A549 (cell line): Measurements from ENCODE around the gene TRAM2. TPM values are rescaled to one million over a fixed set of nuclear protein-coding genes. Genes with fewer than 3 reads are reported as not detected.

Experiments
- ATAC-seq, 2 experiments: fragments of 200-7000 bp in 1 of 2; fragments of >200 bp in 1 of 2; cut with Nextera tagmentation in 1 of 2; cut with Tn5 transposase in 1 of 2; 3 replicates each; pipeline versions ENCODE4 v1.8.0 to v1.9.1; 2018 to 2020; ENCODE audit warnings: mild to moderate bottlenecking in 1 of 2, moderate library complexity in 1 of 2
- CTCF ChIA-PET: fragments of 300-600 bp; sonication (Branson Sonifier 250); formaldehyde crosslinking; extraction: SDS; loops from one replicate; lab custom pipeline; 2021; ENCODE audit warnings: antibody characterized with exemption, inconsistent platforms; lab: Yijun Ruan, JAX
- POLR2A ChIA-PET: fragments of 350-600 bp; formaldehyde crosslinking; extraction: SDS; loops from one replicate; lab custom pipeline; 2021; ENCODE audit warnings: antibody characterized with exemption, inconsistent platforms; lab: Yijun Ruan, JAX
- DNase-seq, 2 experiments: peaks; one replicate each; pipeline versions ENCODE4 v3.0.0 to v3.0.0-alpha.2; 2011 to 2016; ENCODE audit warnings: low read depth in 1 of 2, low spot score in 1 of 2
- FAIRE-seq: peaks from 2 replicates; lab custom pipeline; 2011; peaks lifted over from hg19 to GRCh38; lab: Jason Lieb, UNC
- H3K27ac ChIP-seq, 2 experiments: fragments of >200 bp; sonication (Bioruptor Twin); formaldehyde crosslinking; 3 replicates each; pipeline ENCODE4 v1.5.1; 2016 to 2017
- H3K4me1 ChIP-seq: fragments of >200 bp; sonication (Bioruptor Twin); formaldehyde crosslinking; 3 replicates; pipeline ENCODE4 v1.6.1; 2016
- H3K4me2 ChIP-seq: fragments of >200 bp; sonication (Bioruptor Twin); formaldehyde crosslinking; 3 replicates; pipeline ENCODE4 v1.6.1; 2016
- H3K4me3 ChIP-seq: fragments of >200 bp; sonication (Bioruptor Twin); formaldehyde crosslinking; 3 replicates; pipeline ENCODE4 v1.5.1; 2016
- H3K9me3 ChIP-seq: fragments of >200 bp; sonication (Bioruptor Twin); formaldehyde crosslinking; 3 replicates; pipeline ENCODE4 v1.6.1; 2016
- CBX8 ChIP-seq: fragments of 200-600 bp; sonication (generic); IDR thresholded peaks from 2 replicates; pipeline ENCODE4 v1.6.1; 2016
- CHD2 ChIP-seq: fragments of 150-350 bp; IDR thresholded peaks from 2 replicates; pipeline ENCODE4 v1.6.1; 2014; ENCODE audit warnings: low read length; ENCODE audit not compliant: partially characterized antibody
- EHF ChIP-seq: fragments of 250-450 bp; sonication (Bioruptor Pico); IDR thresholded peaks from 2 replicates; pipeline ENCODE4 v1.5.0; 2020; ENCODE audit warnings: mild to moderate bottlenecking
- EP300 ChIP-seq, 2 experiments: fragments of >200 bp; sonication (Bioruptor Twin); formaldehyde crosslinking; IDR thresholded peaks; 2 replicates in 1 of 2; 3 replicates in 1 of 2; pipeline ENCODE4 v1.6.1; 2016 to 2017
- FOSB ChIP-seq: fragments of 250-450 bp; sonication (Bioruptor Pico); IDR thresholded peaks from 2 replicates; pipeline ENCODE4 v1.5.0; 2020; ENCODE audit warnings: mild to moderate bottlenecking, moderate library complexity
- FOSL2 ChIP-seq, 2 experiments: fragments of 450-650 bp in 1 of 2; fragments of >200 bp in 1 of 2; sonication (Bioruptor Twin) in 1 of 2; formaldehyde crosslinking; IDR thresholded peaks; 2 replicates each; pipeline versions ENCODE4 v1.5.0 to v1.6.1; 2016 to 2020; ENCODE audit warnings: mild to moderate bottlenecking in 1 of 2, moderate library complexity in 1 of 2
- GATA3 ChIP-seq: IDR thresholded peaks from 2 replicates; pipeline ENCODE4 v1.6.1; 2012; ENCODE audit warnings: borderline replicate concordance
- HOXA7 ChIP-seq: fragments of 250-450 bp; sonication (Bioruptor Pico); IDR thresholded peaks from 2 replicates; pipeline ENCODE4 v1.5.0; 2020; ENCODE audit warnings: mild to moderate bottlenecking, moderate library complexity
- JUN ChIP-seq, 2 experiments: fragments of >200 bp; sonication (Bioruptor Twin); formaldehyde crosslinking; IDR thresholded peaks; 2 replicates in 1 of 2; 3 replicates in 1 of 2; pipeline ENCODE4 v1.6.1; 2016 to 2017
- MYC ChIP-seq: IDR thresholded peaks from 2 replicates; pipeline ENCODE4 v1.6.1; 2012; ENCODE audit warnings: mild to moderate bottlenecking, inconsistent platforms, low read length, improper control_type of control experiment, borderline replicate concordance
- NPAS2 ChIP-seq: fragments of 250-450 bp; sonication (Bioruptor Pico); IDR thresholded peaks from 2 replicates; pipeline ENCODE4 v1.8.0; 2022; ENCODE audit warnings: mild to moderate bottlenecking, moderate library complexity, borderline replicate concordance
- NR3C1 ChIP-seq: fragments of >200 bp; sonication (Bioruptor Twin); formaldehyde crosslinking; IDR thresholded peaks from 3 replicates; pipeline ENCODE4 v1.6.1; 2017
- PHF8 ChIP-seq: fragments of 200-600 bp; sonication (generic); IDR thresholded peaks from 2 replicates; pipeline ENCODE4 v1.6.1; 2016; ENCODE audit warnings: low read depth, mild to moderate bottlenecking, antibody characterized with exemption, moderate library complexity, borderline replicate concordance
- POLR2A ChIP-seq: IDR thresholded peaks from 2 replicates; pipeline ENCODE4 v1.6.1; 2012; ENCODE audit warnings: mild to moderate bottlenecking, low read length
- POLR2AphosphoS2 ChIP-seq: conservative IDR thresholded peaks from 2 replicates; pipeline ENCODE4 v1.6.1; 2012; ENCODE audit warnings: low read length, improper control_type of control experiment, inconsistent platforms
- RAD21 ChIP-seq, 2 experiments: fragments of >200 bp in 1 of 2; sonication (Bioruptor Twin) in 1 of 2; formaldehyde crosslinking in 1 of 2; IDR thresholded peaks in 1 of 2; conservative IDR thresholded peaks in 1 of 2; 2 replicates in 1 of 2; 3 replicates in 1 of 2; pipeline ENCODE4 v1.6.1; 2012 to 2018; ENCODE audit warnings: inconsistent platforms in 1 of 2
- RCOR1 ChIP-seq: fragments of 150-350 bp; IDR thresholded peaks from 2 replicates; pipeline ENCODE4 v1.6.1; 2014; ENCODE audit warnings: antibody characterized with exemption, low read length, low read depth
- TFCP2L1 ChIP-seq: fragments of 250-450 bp; sonication (Bioruptor Pico); IDR thresholded peaks from 2 replicates; pipeline ENCODE4 v1.5.0; 2021; ENCODE audit warnings: mild to moderate bottlenecking
- ZC3H11A ChIP-seq: fragments of 450-650 bp; IDR thresholded peaks from 2 replicates; pipeline ENCODE4 v1.6.1; 2014; ENCODE audit warnings: antibody characterized with exemption, mild to moderate bottlenecking
- ZSCAN20 ChIP-seq: fragments of 250-450 bp; sonication (Bioruptor Pico); IDR thresholded peaks from 2 replicates; pipeline ENCODE4 v1.8.0; 2022; ENCODE audit warnings: mild to moderate bottlenecking, moderate library complexity
- WGBS: methylation state at CpG from one replicate; pipeline ENCODE4 v1.1.6; 2017; ENCODE audit errors: missing lambda C conversion rate; 5-methylcytosine and 5-hydroxymethylcytosine counted together
- polyA minus RNA-seq: library from RNA; depleted of rRNA, polyadenylated mRNA; stranded (reverse); fragments of >200 nt; gene quantifications from 2 replicates; pipeline ENCODE4 v1.2.3, GENCODE V29; 2011; rRNA and poly(A)+ RNA removed
- polyA plus RNA-seq, 4 experiments: library from polyadenylated mRNA; depleted of rRNA in 3 of 4; stranded (reverse); fragments of >200 nt; fragmentation: RNase III in 1 of 4; extraction: RNeasy Plus Mini Kit Qiagen cat#74134 plus additional on column Dnase treatment in 1 of 4; gene quantifications; 2 replicates in 3 of 4; 3 replicates in 1 of 4; pipeline ENCODE4 v1.2.3, GENCODE V29; 2011 to 2017
- TF ChIP-seq, protein P1 (sequence below): fragments of 250-450 bp; sonication (Bioruptor Pico); IDR thresholded peaks from 2 replicates; pipeline ENCODE4 v1.5.0; 2020; ENCODE audit warnings: low read depth, mild to moderate bottlenecking, moderate library complexity
- TF ChIP-seq, protein P2 (sequence below): fragments of 450-650 bp; IDR thresholded peaks from 2 replicates; pipeline ENCODE4 v1.6.1; 2014; ENCODE audit warnings: antibody characterized with exemption
- TF ChIP-seq, protein P3 (sequence below): fragments of 250-450 bp; sonication (Bioruptor Pico); IDR thresholded peaks from 2 replicates; pipeline ENCODE4 v1.5.0; 2021; ENCODE audit warnings: mild to moderate bottlenecking, moderate library complexity, borderline replicate concordance
- TF ChIP-seq, protein P4 (sequence below): IDR thresholded peaks from 2 replicates; pipeline ENCODE4 v1.6.1; 2012
- TF ChIP-seq, protein P5 (sequence below): fragments of 150-350 bp; IDR thresholded peaks from 2 replicates; pipeline ENCODE4 v1.6.1; 2014; ENCODE audit warnings: low read depth, mild to moderate bottlenecking, low read length
- TF ChIP-seq, protein P6 (sequence below): fragments of >200 bp; sonication (Bioruptor Twin); formaldehyde crosslinking; IDR thresholded peaks from 3 replicates; pipeline ENCODE4 v1.6.1; 2016
- TF ChIP-seq, protein P7 (sequence below): IDR thresholded peaks from 2 replicates; pipeline ENCODE4 v1.6.1; 2012

Gene TRAM2, protein sequence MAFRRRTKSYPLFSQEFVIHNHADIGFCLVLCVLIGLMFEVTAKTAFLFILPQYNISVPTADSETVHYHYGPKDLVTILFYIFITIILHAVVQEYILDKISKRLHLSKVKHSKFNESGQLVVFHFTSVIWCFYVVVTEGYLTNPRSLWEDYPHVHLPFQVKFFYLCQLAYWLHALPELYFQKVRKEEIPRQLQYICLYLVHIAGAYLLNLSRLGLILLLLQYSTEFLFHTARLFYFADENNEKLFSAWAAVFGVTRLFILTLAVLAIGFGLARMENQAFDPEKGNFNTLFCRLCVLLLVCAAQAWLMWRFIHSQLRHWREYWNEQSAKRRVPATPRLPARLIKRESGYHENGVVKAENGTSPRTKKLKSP
- polyA plus RNA-seq (2011; rRNA removed), result 25.4 and 25.6 TPM in 2 replicates
- 10.3 and 14.3 TPM in 2 replicates for polyA plus RNA-seq (2012; cell fraction: cytosol; rRNA removed)
- polyA plus RNA-seq (2012; cell fraction: nucleus; rRNA removed), result 12.4 and 19.0 TPM in 2 replicates
- polyA plus RNA-seq (2017; fragmentation: RNase III; extraction: RNeasy Plus Mini Kit Qiagen cat#74134 plus additional on column Dnase treatment), result 16.4 to 18.9 TPM (median 18.9 TPM) in 3 replicates
- 31.9 and 32.9 TPM in 2 replicates for polyA minus RNA-seq

DNA sequence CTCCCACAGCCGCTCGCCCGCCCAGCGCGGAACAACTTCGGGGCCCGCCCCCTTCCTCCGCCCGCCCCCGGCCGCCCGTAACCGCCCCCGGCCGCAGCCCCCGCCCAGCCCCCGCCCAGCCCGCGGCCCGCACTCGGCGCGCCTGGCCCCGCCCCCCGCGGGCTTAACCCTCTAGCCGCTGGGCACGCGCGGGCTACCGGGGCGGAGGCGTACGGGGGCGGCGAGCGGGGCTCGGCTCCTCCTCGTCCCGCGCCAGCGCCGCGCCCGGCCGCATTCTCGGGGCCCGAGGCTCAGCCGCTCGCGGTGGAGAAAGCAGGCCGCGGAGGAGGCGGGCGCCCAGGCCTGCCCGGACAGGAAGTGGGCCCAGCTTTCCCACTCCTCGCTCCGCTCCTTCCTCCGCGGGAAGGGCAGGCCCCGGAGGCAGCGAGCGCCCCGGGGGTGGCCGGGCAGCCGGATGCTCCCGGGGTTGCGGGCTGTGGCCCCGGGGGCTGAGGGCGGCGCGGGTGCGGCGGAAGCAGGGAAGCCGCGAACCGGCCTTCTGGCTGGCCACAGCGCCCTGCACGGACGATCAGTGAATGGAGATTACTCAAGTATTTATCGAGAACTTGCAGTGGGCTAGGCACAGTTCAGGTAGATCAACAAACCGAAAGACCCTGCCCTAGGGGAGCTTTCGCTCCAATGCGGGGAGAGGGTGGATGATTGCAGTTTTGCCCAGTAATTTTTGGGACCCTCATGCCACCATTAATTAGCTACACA, at the start of gene TRAM2:
TRAM2 (minus strand) TSS at position 39 of the 756 bp plus-strand sequence. CDS start 145 bp downstream, outside the sequence.
- FAIRE-seq, result no peak
- WGBS, result 4% methylated on average over 10 of the region's 84 CpGs
- Histone ChIP-seq H3K4me1 (peaks cover 39% of the 10 kb centered on the region), H3K4me2 (peak within 1 kb of the TSS; percentile 97), H3K4me3 (peak within 1 kb of the TSS; percentile 69), H3K9me3 (no peaks in the 10 kb centered on the region), H3K27ac (peak within 1 kb of the TSS; percentile 95 to 100)
- DNase-seq, result peak; percentile 40 to 72
- no peak; a peak in 1 of 5 replicates for TF ChIP-seq RAD21 (conservative IDR thresholded peaks at IDR 0.05 in 1 of 2, IDR thresholded peaks at IDR 0.05 in 1 of 2)
- peak; percentile 58 to 83; a peak in 4 of 5 replicates for TF ChIP-seq JUN (IDR thresholded peaks at IDR 0.05)
- TF ChIP-seq, protein P1, sequence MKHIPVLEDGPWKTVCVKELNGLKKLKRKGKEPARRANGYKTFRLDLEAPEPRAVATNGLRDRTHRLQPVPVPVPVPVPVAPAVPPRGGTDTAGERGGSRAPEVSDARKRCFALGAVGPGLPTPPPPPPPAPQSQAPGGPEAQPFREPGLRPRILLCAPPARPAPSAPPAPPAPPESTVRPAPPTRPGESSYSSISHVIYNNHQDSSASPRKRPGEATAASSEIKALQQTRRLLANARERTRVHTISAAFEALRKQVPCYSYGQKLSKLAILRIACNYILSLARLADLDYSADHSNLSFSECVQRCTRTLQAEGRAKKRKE (CRISPR knock-in tag), result no peak
- peak; percentile 59 for TF ChIP-seq POLR2A
- peak; percentile 85 for TF ChIP-seq PHF8
- TF ChIP-seq, protein P2, sequence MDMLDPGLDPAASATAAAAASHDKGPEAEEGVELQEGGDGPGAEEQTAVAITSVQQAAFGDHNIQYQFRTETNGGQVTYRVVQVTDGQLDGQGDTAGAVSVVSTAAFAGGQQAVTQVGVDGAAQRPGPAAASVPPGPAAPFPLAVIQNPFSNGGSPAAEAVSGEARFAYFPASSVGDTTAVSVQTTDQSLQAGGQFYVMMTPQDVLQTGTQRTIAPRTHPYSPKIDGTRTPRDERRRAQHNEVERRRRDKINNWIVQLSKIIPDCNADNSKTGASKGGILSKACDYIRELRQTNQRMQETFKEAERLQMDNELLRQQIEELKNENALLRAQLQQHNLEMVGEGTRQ, result no peak
- TF ChIP-seq, protein P3, sequence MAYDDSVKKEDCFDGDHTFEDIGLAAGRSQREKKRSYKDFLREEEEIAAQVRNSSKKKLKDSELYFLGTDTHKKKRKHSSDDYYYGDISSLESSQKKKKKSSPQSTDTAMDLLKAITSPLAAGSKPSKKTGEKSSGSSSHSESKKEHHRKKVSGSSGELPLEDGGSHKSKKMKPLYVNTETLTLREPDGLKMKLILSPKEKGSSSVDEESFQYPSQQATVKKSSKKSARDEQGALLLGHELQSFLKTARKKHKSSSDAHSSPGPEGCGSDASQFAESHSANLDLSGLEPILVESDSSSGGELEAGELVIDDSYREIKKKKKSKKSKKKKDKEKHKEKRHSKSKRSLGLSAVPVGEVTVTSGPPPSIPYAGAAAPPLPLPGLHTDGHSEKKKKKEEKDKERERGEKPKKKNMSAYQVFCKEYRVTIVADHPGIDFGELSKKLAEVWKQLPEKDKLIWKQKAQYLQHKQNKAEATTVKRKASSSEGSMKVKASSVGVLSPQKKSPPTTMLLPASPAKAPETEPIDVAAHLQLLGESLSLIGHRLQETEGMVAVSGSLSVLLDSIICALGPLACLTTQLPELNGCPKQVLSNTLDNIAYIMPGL, result peak; percentile 72
- no peak for TF ChIP-seq POLR2AphosphoS2
- no peak for TF ChIP-seq ZC3H11A
- TF ChIP-seq, protein P4, sequence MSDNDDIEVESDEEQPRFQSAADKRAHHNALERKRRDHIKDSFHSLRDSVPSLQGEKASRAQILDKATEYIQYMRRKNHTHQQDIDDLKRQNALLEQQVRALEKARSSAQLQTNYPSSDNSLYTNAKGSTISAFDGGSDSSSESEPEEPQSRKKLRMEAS, result peak; percentile 40; the same call in 1 of the 2 replicates
- no peak for TF ChIP-seq ZSCAN20 (CRISPR knock-in tag)
- TF ChIP-seq TFCP2L1 (CRISPR knock-in tag), result no peak
- TF ChIP-seq, protein P5, sequence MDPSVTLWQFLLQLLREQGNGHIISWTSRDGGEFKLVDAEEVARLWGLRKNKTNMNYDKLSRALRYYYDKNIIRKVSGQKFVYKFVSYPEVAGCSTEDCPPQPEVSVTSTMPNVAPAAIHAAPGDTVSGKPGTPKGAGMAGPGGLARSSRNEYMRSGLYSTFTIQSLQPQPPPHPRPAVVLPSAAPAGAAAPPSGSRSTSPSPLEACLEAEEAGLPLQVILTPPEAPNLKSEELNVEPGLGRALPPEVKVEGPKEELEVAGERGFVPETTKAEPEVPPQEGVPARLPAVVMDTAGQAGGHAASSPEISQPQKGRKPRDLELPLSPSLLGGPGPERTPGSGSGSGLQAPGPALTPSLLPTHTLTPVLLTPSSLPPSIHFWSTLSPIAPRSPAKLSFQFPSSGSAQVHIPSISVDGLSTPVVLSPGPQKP, result no peak
- no peak for TF ChIP-seq FOSB (CRISPR knock-in tag)
- TF ChIP-seq, protein P6, sequence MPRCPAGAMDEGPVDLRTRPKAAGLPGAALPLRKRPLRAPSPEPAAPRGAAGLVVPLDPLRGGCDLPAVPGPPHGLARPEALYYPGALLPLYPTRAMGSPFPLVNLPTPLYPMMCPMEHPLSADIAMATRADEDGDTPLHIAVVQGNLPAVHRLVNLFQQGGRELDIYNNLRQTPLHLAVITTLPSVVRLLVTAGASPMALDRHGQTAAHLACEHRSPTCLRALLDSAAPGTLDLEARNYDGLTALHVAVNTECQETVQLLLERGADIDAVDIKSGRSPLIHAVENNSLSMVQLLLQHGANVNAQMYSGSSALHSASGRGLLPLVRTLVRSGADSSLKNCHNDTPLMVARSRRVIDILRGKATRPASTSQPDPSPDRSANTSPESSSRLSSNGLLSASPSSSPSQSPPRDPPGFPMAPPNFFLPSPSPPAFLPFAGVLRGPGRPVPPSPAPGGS, result peak; percentile 54; the same call in 1 of the 3 replicates
- POLR2A ChIA-PET, result interaction anchor here (0.8 to 2.8 kb wide), 9 partner anchors 11 to 157 kb away, joined by 3 to 19 read pairs (median 6); partner anchors contain the start of gene EFHC1
- CTCF ChIA-PET, result interaction anchor here (0.7 to 3.4 kb wide), 19 partner anchors 10 to 489 kb away, joined by 3 to 29 read pairs (median 5); no protein-coding TSS in a partner anchor
- peak; percentile 84 to 86 for ATAC-seq

DNA sequence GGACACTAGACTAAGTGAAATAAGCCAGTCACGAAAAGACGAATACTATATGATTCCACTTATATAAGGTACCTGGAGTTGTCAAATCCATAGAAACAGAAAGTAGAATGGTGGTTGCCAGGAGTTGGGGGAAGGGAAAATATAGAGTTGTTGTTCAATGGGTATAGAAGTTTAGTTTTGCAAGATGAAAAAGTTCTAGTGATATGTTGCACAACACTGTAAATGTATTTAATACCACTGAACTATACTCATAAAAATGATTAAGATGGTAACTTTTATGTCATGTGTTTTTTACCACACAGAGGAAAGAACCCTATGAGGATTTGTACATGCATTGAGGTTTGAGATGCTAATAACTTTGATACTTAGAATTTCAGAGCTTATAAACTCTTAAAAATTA, 46.0 kb upstream of the TRAM2 start:
- no peak overlapping the region for H3K27ac ChIP-seq
- no peaks in the 10 kb centered on the region for H3K4me1 ChIP-seq
- CTCF ChIA-PET, result no interaction called here
- POLR2A ChIA-PET, result no interaction called here
- H3K4me2 ChIP-seq, result no peak overlapping the region
- WGBS, result 84% methylated on average over 2 of the region's 2 CpGs
- no peaks in the 10 kb centered on the region for H3K9me3 ChIP-seq
- FAIRE-seq, result no peak
- no peak overlapping the region for H3K4me3 ChIP-seq
- no peak for TF ChIP-seq GATA3
- TF ChIP-seq MYC, result no peak
- TF ChIP-seq NPAS2 (CRISPR knock-in tag), result no peak
- no peak for TF ChIP-seq FOSL2 (IDR thresholded peaks at IDR 0.05)
- TF ChIP-seq FOSL2 (CRISPR knock-in tag; IDR thresholded peaks at IDR 0.05), result no peak
- TF ChIP-seq NR3C1, result no peak
- TF ChIP-seq CHD2, result no peak
- no peak for TF ChIP-seq EHF
- TF ChIP-seq POLR2A, result no peak
- TF ChIP-seq ZSCAN20 (CRISPR knock-in tag), result no peak
- no peak for TF ChIP-seq FOSB (CRISPR knock-in tag)
- no peak for TF ChIP-seq EP300 (IDR thresholded peaks at IDR 0.05)
- TF ChIP-seq HOXA7 (CRISPR knock-in tag), result no peak
- TF ChIP-seq RCOR1, result no peak
- TF ChIP-seq CBX8, result no peak
- TF ChIP-seq, protein P7, sequence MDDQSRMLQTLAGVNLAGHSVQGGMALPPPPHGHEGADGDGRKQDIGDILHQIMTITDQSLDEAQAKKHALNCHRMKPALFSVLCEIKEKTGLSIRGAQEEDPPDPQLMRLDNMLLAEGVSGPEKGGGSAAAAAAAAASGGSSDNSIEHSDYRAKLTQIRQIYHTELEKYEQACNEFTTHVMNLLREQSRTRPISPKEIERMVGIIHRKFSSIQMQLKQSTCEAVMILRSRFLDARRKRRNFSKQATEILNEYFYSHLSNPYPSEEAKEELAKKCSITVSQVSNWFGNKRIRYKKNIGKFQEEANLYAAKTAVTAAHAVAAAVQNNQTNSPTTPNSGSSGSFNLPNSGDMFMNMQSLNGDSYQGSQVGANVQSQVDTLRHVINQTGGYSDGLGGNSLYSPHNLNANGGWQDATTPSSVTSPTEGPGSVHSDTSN, result no peak
- ATAC-seq, result no peak
- DNase-seq, result no peak
